Stimulated activated naive CD8-positive, alpha-beta T cell treated with anti-CD3 and anti-CD28 coated beads, Interleukin-15, Interleukin-2, amounts not matched to agents 100 ng/mL and 50 ng/mL, for 24 hours (primary cell): ENCODE measurements around the gene SCCPDH.
"Not testable (repeated sequence)": the region's sequence is repeated elsewhere in the genome, so short reads cannot be mapped to it uniquely, and the experiment has no call there.

Experiments
- H3K27ac Mint-ChIP-seq: one replicate; pipeline ENCODE4 v1.8.0; 2021; ENCODE audit warnings: mild to moderate bottlenecking, mixed read lengths
- H3K27me3 Mint-ChIP-seq: one replicate; pipeline ENCODE4 v1.8.0; 2021; ENCODE audit warnings: mixed read lengths
- H3K36me3 Mint-ChIP-seq: one replicate; pipeline ENCODE4 v1.8.0; 2021; ENCODE audit warnings: low read depth, mixed read lengths
- H3K4me1 Mint-ChIP-seq: one replicate; pipeline ENCODE4 v1.8.0; 2021; ENCODE audit warnings: low read depth, mixed read lengths
- H3K4me3 Mint-ChIP-seq: one replicate; pipeline ENCODE4 v1.8.0; 2021; ENCODE audit warnings: mild to moderate bottlenecking, mixed read lengths
- H3K9me3 Mint-ChIP-seq: one replicate; pipeline ENCODE4 v1.8.0; 2021; ENCODE audit warnings: mixed read lengths

SCCPDH gene

GRCh38 chr1:246805135-246805716 is 81.0 kb downstream of the SCCPDH start:
- Mint-ChIP-seq H3K4me1 (no peaks in the 10 kb centered on the region), H3K9me3 (no peaks in the 10 kb centered on the region), H3K27me3 (no peaks in the 10 kb centered on the region), H3K27ac (no peak overlapping the region), H3K36me3 (no peaks in the 10 kb centered on the region), H3K4me3 (no peak overlapping the region)

GRCh38 chr1:246809473-246809872 is 85.3 kb downstream of the SCCPDH start:
- H3K4me1 Mint-ChIP-seq = no peaks in the 10 kb centered on the region
- no peaks in the 10 kb centered on the region for H3K9me3 Mint-ChIP-seq
- H3K27me3 Mint-ChIP-seq = peaks cover 3% of the 10 kb centered on the region
- H3K27ac Mint-ChIP-seq = no peak overlapping the region
- no peak overlapping the region for H3K4me3 Mint-ChIP-seq
- no peaks in the 10 kb centered on the region for H3K36me3 Mint-ChIP-seq

- peaks cover 11% of the 10 kb centered on the region for H3K27me3 Mint-ChIP-seq
- H3K9me3 Mint-ChIP-seq = peaks cover 4% of the 10 kb centered on the region
- H3K36me3 Mint-ChIP-seq = no peaks in the 10 kb centered on the region
- no peak overlapping the region for H3K27ac Mint-ChIP-seq
- H3K4me1 Mint-ChIP-seq = no peaks in the 10 kb centered on the region
- H3K4me3 Mint-ChIP-seq = no peak overlapping the region
Measured at GRCh38 chr1:246811985-246812384, 87.8 kb downstream of the SCCPDH start.

GRCh38 chr1:246813325-246813724 is 89.1 kb downstream of the SCCPDH start:
- H3K4me3 Mint-ChIP-seq = not testable (repeated sequence)

GRCh38 chr1:246814890-246815289 is 90.7 kb downstream of the SCCPDH start:
- Mint-ChIP-seq H3K4me1 (peaks cover 6% of the 10 kb centered on the region), H3K27ac (no peak overlapping the region), H3K36me3 (no peaks in the 10 kb centered on the region)

More at GRCh38 chr1:246813325-246813724, 89.1 kb downstream of the SCCPDH start:
- H3K4me1 Mint-ChIP-seq, H3K36me3 Mint-ChIP-seq, H3K27ac Mint-ChIP-seq: not testable (repeated sequence)
- H3K9me3 Mint-ChIP-seq = peaks cover 11% of the 10 kb centered on the region
- H3K27me3 Mint-ChIP-seq = peaks cover 15% of the 10 kb centered on the region

GRCh38 chr1:246815693-246816270 is 91.6 kb downstream of the SCCPDH start:
- Mint-ChIP-seq H3K4me1 (peaks cover 6% of the 10 kb centered on the region), H3K4me3 (no peak overlapping the region), H3K36me3 (no peaks in the 10 kb centered on the region), H3K27ac (no peak overlapping the region), H3K27me3 (peaks cover 18% of the 10 kb centered on the region), H3K9me3 (peaks cover 11% of the 10 kb centered on the region)

More at GRCh38 chr1:246814890-246815289, 90.7 kb downstream of the SCCPDH start:
- H3K27me3 Mint-ChIP-seq = peaks cover 15% of the 10 kb centered on the region
- peaks cover 11% of the 10 kb centered on the region for H3K9me3 Mint-ChIP-seq
- no peak overlapping the region for H3K4me3 Mint-ChIP-seq
